ENCODE data around the gene TPD52L1.

The TPD52L1 gene

GRCh38 chr6:125236536-125237327, 83.2 kb downstream of the TPD52L1 start:
- no peak for DNase-seq (ENCODE audit: low read depth, low spot score)

DNA sequence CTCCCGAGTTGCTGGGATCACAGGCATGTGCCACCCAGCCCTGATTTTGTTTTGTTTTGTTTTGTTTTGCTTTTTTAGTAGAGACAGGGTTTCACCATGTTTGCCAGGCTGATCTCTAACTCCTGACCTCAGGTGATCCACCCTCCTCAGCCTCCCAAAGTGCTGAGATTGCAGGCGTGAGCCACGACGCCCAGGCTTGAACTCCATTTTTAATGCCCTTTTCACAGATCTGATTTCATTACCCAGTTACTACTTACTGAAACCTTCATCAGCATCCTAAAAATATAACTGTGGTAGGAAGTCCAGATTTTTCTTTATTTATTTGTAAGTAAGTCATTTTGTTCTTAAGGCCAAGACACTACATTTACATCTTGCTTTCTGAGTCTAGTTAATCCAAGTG, 84.2 kb downstream of the TPD52L1 start:
- DNase-seq (ENCODE audit: low read depth, low spot score), result no peak

- DNase-seq (ENCODE audit: low read depth, low spot score), result no peak
Measured at GRCh38 chr6:125245109-125245508, 91.5 kb downstream of the TPD52L1 start.

DNA sequence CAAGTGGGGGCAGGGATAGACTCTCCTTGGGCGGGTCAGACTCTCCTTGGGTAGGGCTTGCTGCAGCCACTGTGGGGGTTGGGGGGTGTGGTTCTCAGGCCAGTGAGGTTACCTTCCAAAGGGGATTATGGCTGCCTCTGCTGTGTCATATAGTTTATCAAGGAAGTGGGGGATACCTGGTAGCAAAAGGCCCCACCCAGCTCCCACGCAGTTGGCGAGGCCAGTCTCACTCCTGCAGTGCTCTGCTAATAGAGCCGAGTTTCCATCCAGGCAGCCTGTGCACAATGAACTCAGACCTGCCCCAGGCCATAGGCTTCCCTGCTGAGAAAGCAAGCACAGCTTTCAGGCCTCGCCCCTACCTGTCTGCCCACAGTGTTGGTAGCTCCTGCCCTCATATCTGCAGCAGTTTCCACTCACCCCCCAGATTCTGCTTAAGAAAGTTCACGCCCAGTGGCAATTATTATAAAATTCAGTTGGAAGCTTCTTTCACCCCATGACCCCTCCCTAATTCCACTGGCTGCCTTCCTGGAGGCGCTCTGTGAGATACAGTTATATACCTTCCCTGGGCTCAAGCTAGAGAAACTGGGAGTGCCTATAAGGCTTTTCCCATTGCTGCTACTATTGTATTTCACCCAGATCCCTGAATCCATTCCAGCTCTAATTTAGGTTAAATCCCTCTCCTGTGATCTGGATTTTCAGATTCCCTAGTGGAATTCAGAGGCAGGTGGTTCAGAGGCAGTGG, 92.1 kb downstream of the TPD52L1 start:
- DNase-seq (ENCODE audit: low read depth, low spot score), result peak; percentile 80

DNA sequence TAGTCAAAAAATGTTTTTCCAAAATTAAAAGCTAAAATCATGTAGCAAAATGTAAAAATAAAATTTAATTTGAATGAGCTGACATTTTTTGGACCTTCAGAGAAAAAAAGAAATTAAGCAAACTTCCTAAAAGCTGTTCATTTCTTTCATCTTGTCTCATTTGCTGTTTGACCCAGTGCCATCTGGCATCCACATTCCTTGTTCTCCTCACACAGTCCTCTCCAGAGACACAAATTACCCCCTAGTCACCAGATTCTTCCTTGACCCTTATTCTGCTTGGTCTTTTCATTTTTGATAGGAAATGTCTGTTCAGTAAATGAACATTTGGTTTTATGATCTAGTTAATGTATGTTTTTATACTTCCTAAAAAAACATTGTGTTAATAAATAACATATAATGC, 93.0 kb downstream of the TPD52L1 start:
- no peak for DNase-seq (ENCODE audit: low read depth, low spot score)

DNA sequence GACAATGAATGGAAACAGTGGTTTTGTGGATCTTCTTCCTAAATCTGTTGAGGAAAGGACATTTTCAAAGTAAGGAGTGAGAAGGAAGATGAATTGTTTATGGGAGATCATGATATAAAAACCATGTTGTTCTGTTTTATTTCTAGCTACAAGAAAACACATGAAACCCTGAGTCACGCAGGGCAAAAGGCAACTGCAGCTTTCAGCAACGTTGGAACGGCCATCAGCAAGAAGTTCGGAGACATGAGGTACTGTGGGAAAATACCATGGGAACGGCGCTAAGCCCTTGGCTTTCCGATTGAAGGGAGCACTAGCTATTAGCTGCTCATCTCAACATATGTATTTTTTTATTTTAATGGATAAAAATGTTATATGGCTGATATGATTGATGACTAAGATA, 94.6 kb downstream of the TPD52L1 start:
- no peak for DNase-seq (ENCODE audit: low read depth, low spot score)

GRCh38 chr6:125250511-125250910, 96.9 kb downstream of the TPD52L1 start:
- no peak for DNase-seq (ENCODE audit: low read depth, low spot score)

DNA sequence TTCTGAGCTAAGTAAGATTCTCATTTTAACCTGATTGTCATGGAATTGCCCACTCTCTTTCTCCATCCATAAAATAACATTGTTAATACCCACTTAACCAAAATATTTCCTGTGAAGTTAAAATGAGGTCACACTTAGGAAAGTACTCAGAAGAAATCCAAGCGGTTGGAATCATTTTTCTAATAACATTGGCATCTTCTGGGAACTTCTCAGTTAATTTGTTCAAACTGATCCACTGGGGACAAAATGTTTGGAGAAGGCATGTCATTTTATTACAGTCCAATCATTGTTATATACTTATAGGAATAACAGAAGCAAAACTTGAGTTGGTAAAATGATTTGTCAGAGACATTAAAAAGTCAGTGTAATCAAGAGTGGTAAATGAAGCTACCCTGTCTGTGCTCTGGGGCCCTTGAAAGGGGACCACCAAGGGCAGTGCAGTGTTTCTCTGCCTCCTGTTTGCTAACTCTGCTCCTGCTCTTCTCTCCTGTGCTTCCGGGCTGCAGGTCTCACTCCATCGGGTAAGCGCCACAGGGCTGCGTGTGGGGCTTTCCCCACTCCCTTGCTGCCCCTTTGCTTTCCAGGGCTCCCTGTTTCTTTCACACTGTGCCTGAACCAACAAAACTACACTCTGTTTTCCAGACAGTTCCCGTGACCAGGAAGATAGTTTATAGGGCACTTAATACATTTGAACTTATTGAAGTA, 98.1 kb downstream of the TPD52L1 start:
- DNase-seq (ENCODE audit: low read depth, low spot score), result peak; percentile 14

GRCh38 chr6:125252891-125253290, 99.3 kb downstream of the TPD52L1 start:
- no peak for DNase-seq (ENCODE audit: low read depth, low spot score)

DNA sequence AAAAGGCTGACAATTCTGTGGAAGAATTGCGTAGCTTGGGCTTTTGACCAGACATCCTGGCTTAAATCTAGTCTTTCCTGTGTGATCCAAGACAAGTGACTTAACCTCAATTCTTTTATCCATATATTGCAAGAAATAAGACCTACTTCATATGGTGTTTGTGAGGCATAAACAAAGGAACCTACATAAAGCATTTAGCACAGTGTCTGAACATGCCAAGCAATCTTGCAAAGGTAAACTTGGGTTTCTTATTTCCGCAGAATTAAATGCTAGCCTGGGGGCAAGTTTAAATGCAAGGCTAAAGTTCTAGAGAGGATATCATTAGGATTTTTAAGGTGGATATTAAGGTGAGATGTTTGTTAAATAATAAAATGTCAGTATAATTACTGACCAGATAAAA, 100.3 kb downstream of the TPD52L1 start:
- DNase-seq (ENCODE audit: low read depth, low spot score), result no peak

- DNase-seq (ENCODE audit: low read depth, low spot score), result no peak
Measured at GRCh38 chr6:125254321-125254720, 100.7 kb downstream of the TPD52L1 start.

- DNase-seq (ENCODE audit: low read depth, low spot score), result no peak
Measured at GRCh38 chr6:125255201-125255600, 101.6 kb downstream of the TPD52L1 start.

- no peak for DNase-seq (ENCODE audit: low read depth, low spot score)
Measured at GRCh38 chr6:125257351-125257750, 103.8 kb downstream of the TPD52L1 start.

- DNase-seq (ENCODE audit: low read depth, low spot score), result no peak
Measured at GRCh38 chr6:125258651-125259353, 105.2 kb downstream of the TPD52L1 start.

DNA sequence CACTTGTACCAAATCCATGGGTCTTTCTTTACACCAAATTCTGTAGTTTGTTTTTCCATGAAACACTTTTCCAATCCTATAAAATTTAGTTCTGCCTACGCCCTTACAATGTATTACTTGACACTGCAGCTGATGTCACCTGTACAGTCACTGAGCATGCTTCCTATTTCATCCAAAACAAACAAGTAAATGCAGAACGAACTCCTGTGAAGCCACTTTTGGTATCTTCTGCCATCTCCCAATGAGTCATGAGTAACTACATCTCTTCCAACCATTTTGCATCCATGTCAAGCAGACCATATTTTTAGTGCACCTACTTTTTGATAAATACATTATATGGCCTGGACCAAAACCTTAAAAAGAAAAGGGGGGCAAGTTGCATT, 105.8 kb downstream of the TPD52L1 start:
- DNase-seq (ENCODE audit: low read depth, low spot score), result no peak

DNA sequence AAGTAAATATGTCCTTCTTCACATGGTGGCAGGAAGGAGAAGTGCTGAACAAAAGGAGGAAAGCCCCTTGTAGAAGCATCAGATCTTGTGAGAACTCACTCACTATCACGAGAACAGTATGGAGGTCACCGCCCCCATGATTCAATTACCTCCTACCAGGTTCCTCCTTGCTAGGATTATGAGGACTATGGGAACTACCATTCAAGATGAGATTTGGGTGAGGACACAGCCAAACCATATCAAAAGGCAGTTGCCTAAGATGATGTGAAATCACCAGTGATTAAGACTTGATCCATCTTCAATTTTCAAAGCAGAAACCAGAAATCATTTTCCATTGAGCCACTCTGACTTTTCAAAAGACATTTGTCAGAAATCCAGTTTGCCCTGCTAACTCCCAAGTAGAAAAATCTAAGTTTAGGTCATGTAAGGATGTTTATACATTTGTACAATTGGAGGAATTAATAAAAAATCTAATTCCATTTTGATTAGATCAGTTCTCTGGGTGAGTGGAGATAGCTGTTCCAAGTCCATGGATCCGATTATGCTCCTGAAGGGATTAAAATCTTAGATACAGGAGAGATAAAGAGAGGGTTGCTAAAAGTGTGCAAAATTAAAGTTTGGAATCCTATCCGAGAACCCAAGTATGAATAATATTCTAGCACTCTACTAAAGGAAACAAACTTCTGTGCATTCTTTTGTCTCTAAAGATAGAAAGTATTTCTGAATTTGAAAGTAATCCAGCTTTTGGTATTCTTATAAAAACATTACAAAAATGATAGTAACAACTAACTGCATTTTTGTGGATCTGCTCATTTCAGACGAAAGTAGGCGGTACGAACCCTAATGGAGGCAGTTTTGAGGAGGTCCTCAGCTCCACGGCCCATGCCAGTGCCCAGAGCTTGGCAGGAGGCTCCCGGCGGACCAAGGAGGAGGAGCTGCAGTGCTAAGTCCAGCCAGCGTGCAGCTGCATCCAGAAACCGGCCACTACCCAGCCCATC, 108.7 kb downstream of the TPD52L1 start:
- no peak for DNase-seq (ENCODE audit: low read depth, low spot score)

DNA sequence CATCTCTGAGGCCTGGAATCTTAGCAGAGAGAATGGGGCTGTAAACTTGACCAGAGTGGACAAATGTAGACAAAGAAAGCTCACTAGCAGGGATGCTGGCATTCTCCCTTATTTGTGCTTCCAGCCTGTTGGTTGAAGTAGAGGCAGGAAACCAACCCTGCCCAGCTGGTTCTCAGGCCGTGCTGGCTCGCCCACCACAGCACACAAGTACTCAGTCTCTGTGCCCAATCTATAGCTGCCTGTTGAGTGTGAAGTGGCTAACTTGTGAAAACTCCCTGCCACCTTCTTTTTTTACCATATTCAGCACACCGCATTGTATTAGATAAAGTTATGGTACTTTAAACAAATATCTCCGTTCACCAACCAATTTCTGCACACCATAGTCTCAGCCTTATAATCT, 110.9 kb downstream of the TPD52L1 start:
- no peak for DNase-seq (ENCODE audit: low read depth, low spot score)

- no peak for DNase-seq (ENCODE audit: low read depth, low spot score)
Measured at GRCh38 chr6:125267806-125268523, 114.4 kb downstream of the TPD52L1 start.

DNA sequence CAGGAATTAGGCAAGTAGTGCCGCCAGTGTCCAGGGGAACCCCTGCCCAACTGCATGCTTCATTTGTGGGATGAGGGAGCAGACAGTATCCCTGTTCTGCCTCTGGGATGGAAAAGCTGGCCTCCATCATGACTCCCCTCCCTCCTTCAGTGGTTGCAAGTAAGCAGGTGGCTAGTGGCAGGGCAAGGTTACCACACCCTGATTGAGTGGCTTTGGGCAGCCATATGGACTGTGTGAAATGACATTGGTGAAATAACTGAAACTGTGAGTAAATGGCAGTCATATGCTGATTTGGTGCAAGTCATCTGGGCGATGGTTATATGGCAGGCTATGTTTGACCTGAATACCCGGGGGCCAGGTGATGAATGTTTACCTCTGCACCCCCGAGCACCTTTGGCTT, 115.2 kb downstream of the TPD52L1 start:
- no peak for DNase-seq (ENCODE audit: low read depth, low spot score)
